PC-3 (cell line): ENCODE results near the gene KDM4B. TPM values are rescaled to one million over a fixed set of nuclear protein-coding genes. Genes with fewer than 3 reads are reported as not detected.

ENCODE experiments used
- ATAC-seq: fragments of 200-7000 bp; cut with Tn5 transposase; 2 replicates; pipeline ENCODE4 v1.9.1; 2020; ENCODE audit warnings: mild to moderate bottlenecking, moderate library complexity
- BruUV-seq: library from RNA; stranded (reverse); fragments of 400-500 nt; replicated peaks from 2 replicates; lab custom pipeline; 2021; lab: Mats Ljungman, UMichigan
- CTCF ChIA-PET: fragments of 300-600 bp; sonication (Branson Sonifier 250); formaldehyde crosslinking; loops from one replicate; lab custom pipeline; 2022; ENCODE audit warnings: antibody characterized with exemption; lab: Charles Lee
- POLR2A ChIA-PET: fragments of 300-600 bp; sonication (Branson Sonifier 250); formaldehyde crosslinking; loops from one replicate; lab custom pipeline; 2022; ENCODE audit warnings: antibody characterized with exemption; ENCODE audit not compliant: unreplicated experiment; lab: Charles Lee
- DNase-seq: peaks from one replicate; pipeline ENCODE4 v3.0.0-alpha.2; 2015
- H2AFZ ChIP-seq: fragments of 300-600 bp; sonication (generic); 2 replicates; pipeline ENCODE4 v1.6.0; 2016; ENCODE audit warnings: antibody characterized with exemption, low read length
- H3F3A ChIP-seq: fragments of 300-600 bp; sonication (generic); one replicate; pipeline ENCODE4 v1.6.0; 2017; ENCODE audit warnings: antibody characterized with exemption, low read length, control low read depth, mild to moderate bottlenecking; ENCODE audit not compliant: unreplicated experiment
- H3K27ac ChIP-seq: fragments of 300-600 bp; sonication (generic); 2 replicates; pipeline ENCODE4 v1.5.1; 2016; ENCODE audit warnings: mild to moderate bottlenecking, low read length
- H3K27me3 ChIP-seq: fragments of 300-600 bp; sonication (generic); 2 replicates; pipeline ENCODE4 v1.6.1; 2016; ENCODE audit warnings: low read length, mixed read lengths
- H3K36me3 ChIP-seq: fragments of 300-600 bp; sonication (generic); 2 replicates; pipeline ENCODE4 v1.6.1; 2016; ENCODE audit warnings: low read depth, mixed run types, low read length, mixed read lengths
- H3K4me1 ChIP-seq: fragments of 300-600 bp; sonication (generic); 2 replicates; pipeline ENCODE4 v1.5.1; 2016; ENCODE audit warnings: low read length; ENCODE audit not compliant: insufficient read depth
- H3K4me2 ChIP-seq: fragments of 300-600 bp; sonication (generic); 2 replicates; pipeline ENCODE4 v1.6.0; 2016; ENCODE audit warnings: low read length
- H3K4me3 ChIP-seq: fragments of 300-600 bp; sonication (generic); 2 replicates; pipeline ENCODE4 v1.5.1; 2016; ENCODE audit warnings: mild to moderate bottlenecking, low read length, mixed read lengths
- H3K79me2 ChIP-seq: fragments of 300-600 bp; sonication (generic); 2 replicates; pipeline ENCODE4 v1.6.1; 2017; ENCODE audit warnings: low read length, mixed read lengths
- H3K9ac ChIP-seq: fragments of 300-600 bp; sonication (generic); 2 replicates; pipeline ENCODE4 v1.6.0; 2016; ENCODE audit warnings: mild to moderate bottlenecking, low read length
- H3K9me2 ChIP-seq: fragments of 300-600 bp; sonication (generic); replicated peaks from 2 replicates; pipeline ENCODE4 v1.6.1; 2016; ENCODE audit warnings: mixed run types, low read length, mixed read lengths
- H3K9me3 ChIP-seq: fragments of 300-600 bp; sonication (generic); 2 replicates; pipeline ENCODE4 v1.6.1; 2016; ENCODE audit warnings: low read length, mixed read lengths
- H4K20me1 ChIP-seq: fragments of 300-600 bp; sonication (generic); 2 replicates; pipeline ENCODE4 v1.6.1; 2016; ENCODE audit warnings: low read length, mixed read lengths
- CTCF ChIP-seq: fragments of 300-600 bp; sonication (generic); conservative IDR thresholded peaks from 2 replicates; pipeline ENCODE4 v1.5.1; 2017; ENCODE audit warnings: antibody characterized with exemption, low read depth, mild to moderate bottlenecking, low read length
- EZH2 ChIP-seq: fragments of 300-600 bp; sonication (generic); IDR thresholded peaks from one replicate; pipeline ENCODE4 v1.6.1; 2017; ENCODE audit warnings: antibody characterized with exemption, mild to moderate bottlenecking, low read length; ENCODE audit not compliant: unreplicated experiment
- EZH2phosphoT487 ChIP-seq: fragments of 300-600 bp; sonication (generic); IDR thresholded peaks from 2 replicates; pipeline ENCODE4 v1.6.1; 2018; ENCODE audit warnings: mild to moderate bottlenecking, antibody characterized with exemption, low read length, borderline replicate concordance
- intact Hi-C: fragments of 100-400 bp; cut with micrococcal nuclease; formaldehyde crosslinking; loops from 2 replicates; pipeline ENCODE4 v1.9.0; 2023
- total RNA-seq: library from RNA; depleted of rRNA; stranded (reverse); fragments of >200 nt; gene quantifications from 2 replicates; pipeline ENCODE4 v1.2.3, GENCODE V29; 2014

KDM4B gene
- total RNA-seq, 1 experiment from 2014 or later: 19.8 TPM

GRCh38 chr19:4983346-4984105 lies 14.6 kb downstream of the KDM4B start:
- H3K79me2 ChIP-seq: peaks cover 94% of the 10 kb centered on the region
- no peaks in the 10 kb centered on the region for H3K9me2 ChIP-seq
- H3K9ac ChIP-seq: no peak overlapping the region
- no peaks in the 10 kb centered on the region for H3F3A ChIP-seq
- DNase-seq (no peak), ATAC-seq (no peak)
- no peak overlapping the region for H3K4me2 ChIP-seq
- peaks cover 39% of the 10 kb centered on the region; the same call in 1 of the 2 replicates for H4K20me1 ChIP-seq
- no peaks in the 10 kb centered on the region for H3K27me3 ChIP-seq
- intact Hi-C loops: no loop called here
- TF ChIP-seq EZH2 (no peak), CTCF (no peak), EZH2phosphoT487 (no peak)
- H3K27ac ChIP-seq: no peak overlapping the region
- H3K9me3 ChIP-seq: no peaks in the 10 kb centered on the region
- no peaks in the 10 kb centered on the region for H3K4me1 ChIP-seq
- POLR2A ChIA-PET: no interaction called here
- no peaks in the 10 kb centered on the region for H3K36me3 ChIP-seq
- H2AFZ ChIP-seq: no peak overlapping the region
- H3K4me3 ChIP-seq: no peak overlapping the region
- CTCF ChIA-PET: no interaction called here
- BruUV-seq: no TSS peak

- no peak for DNase-seq
- peaks cover 94% of the 10 kb centered on the region for H3K79me2 ChIP-seq
- no peak overlapping the region for H3K27ac ChIP-seq
- H3K4me1 ChIP-seq: no peaks in the 10 kb centered on the region
- no peak overlapping the region for H3K4me2 ChIP-seq
- H3K4me3 ChIP-seq: no peak overlapping the region
- no peaks in the 10 kb centered on the region for H3K27me3 ChIP-seq
- ChIA-PET POLR2A (no interaction called here), CTCF (no interaction called here)
- no peak overlapping the region for H3K9ac ChIP-seq
- no TSS peak for BruUV-seq
- no peaks in the 10 kb centered on the region for H3F3A ChIP-seq
- intact Hi-C loops: no loop called here
- H4K20me1 ChIP-seq: peaks cover 36% of the 10 kb centered on the region; the same call in 1 of the 2 replicates
- no peaks in the 10 kb centered on the region for H3K9me3 ChIP-seq
- no peak for ATAC-seq
- no peaks in the 10 kb centered on the region for H3K9me2 ChIP-seq
- no peaks in the 10 kb centered on the region for H3K36me3 ChIP-seq
- TF ChIP-seq EZH2 (no peak), EZH2phosphoT487 (no peak), CTCF (no peak)
- no peak overlapping the region for H2AFZ ChIP-seq
These were observed 15.1 kb downstream of the KDM4B start for GRCh38 chr19:4984106-4984380.

- CTCF ChIA-PET: no interaction called here
- H3K9me3 ChIP-seq: no peaks in the 10 kb centered on the region
- no peaks in the 10 kb centered on the region for H3K4me1 ChIP-seq
- H3K9ac ChIP-seq: no peak overlapping the region
- POLR2A ChIA-PET: no interaction called here
- H4K20me1 ChIP-seq: peaks cover 31% of the 10 kb centered on the region; the same call in 1 of the 2 replicates
- TF ChIP-seq EZH2 (no peak), EZH2phosphoT487 (no peak), CTCF (no peak)
- H3K4me2 ChIP-seq: no peak overlapping the region
- no peak overlapping the region for H2AFZ ChIP-seq
- BruUV-seq: no TSS peak
- H3K36me3 ChIP-seq: no peaks in the 10 kb centered on the region
- H3K27ac ChIP-seq: no peak overlapping the region
- ATAC-seq (no peak), DNase-seq (no peak)
- H3K4me3 ChIP-seq: no peak overlapping the region
- H3K27me3 ChIP-seq: no peaks in the 10 kb centered on the region
- H3K9me2 ChIP-seq: no peaks in the 10 kb centered on the region
- no peaks in the 10 kb centered on the region for H3F3A ChIP-seq
- intact Hi-C loops: no loop called here
- peaks cover 94% of the 10 kb centered on the region for H3K79me2 ChIP-seq
These were observed 15.6 kb downstream of the KDM4B start for GRCh38 chr19:4984438-4984990.
